ENCODE measurements around the gene TARP.
"Not testable (repeated sequence)": the region's sequence is repeated elsewhere in the genome, so short reads cannot be mapped to it uniquely, and the experiment has no call there.

Gene TARP

GRCh38 chr7:38248069-38248567 lies 25.3 kb downstream of the TARP start:
- Histone ChIP-seq H3K9ac (ENCODE audit: low read length) (no peak overlapping the region), H3K4me1 (ENCODE audit: control insufficient read depth, insufficient read depth, low read length) (no peaks in the 10 kb centered on the region), H3K9me3 (ENCODE audit: control insufficient read depth, low read length) (no peaks in the 10 kb centered on the region), H3K27me3 (ENCODE audit: control insufficient read depth, insufficient read depth, low read length) (no peaks in the 10 kb centered on the region), H3K36me3 (ENCODE audit: control insufficient read depth, insufficient read depth, low read length) (no peaks in the 10 kb centered on the region), H3K4me3 (ENCODE audit: low read length) (no peak overlapping the region)

GRCh38 chr7:38245409-38245977 lies 27.9 kb downstream of the TARP start:
- Histone ChIP-seq H3K4me3 (ENCODE audit: low read length) (no peak overlapping the region), H3K36me3 (ENCODE audit: control insufficient read depth, insufficient read depth, low read length) (no peaks in the 10 kb centered on the region)

GRCh38 chr7:38244516-38244915 lies 28.9 kb downstream of the TARP start:
- Histone ChIP-seq H3K4me3 (ENCODE audit: low read length) (no peak overlapping the region), H3K4me1 (ENCODE audit: control insufficient read depth, insufficient read depth, low read length) (no peaks in the 10 kb centered on the region), H3K9ac (ENCODE audit: low read length) (no peak overlapping the region), H3K36me3 (ENCODE audit: control insufficient read depth, insufficient read depth, low read length) (no peaks in the 10 kb centered on the region), H3K27me3 (ENCODE audit: control insufficient read depth, insufficient read depth, low read length) (no peaks in the 10 kb centered on the region), H3K9me3 (ENCODE audit: control insufficient read depth, low read length) (no peaks in the 10 kb centered on the region)

More at GRCh38 chr7:38245409-38245977, 27.9 kb downstream of the TARP start:
- Histone ChIP-seq H3K4me1 (ENCODE audit: control insufficient read depth, insufficient read depth, low read length) (no peaks in the 10 kb centered on the region), H3K9me3 (ENCODE audit: control insufficient read depth, low read length) (no peaks in the 10 kb centered on the region), H3K9ac (ENCODE audit: low read length) (no peak overlapping the region), H3K27me3 (ENCODE audit: control insufficient read depth, insufficient read depth, low read length) (no peaks in the 10 kb centered on the region)

GRCh38 chr7:38243345-38243744 lies 30.1 kb downstream of the TARP start:
- H3K4me1 ChIP-seq (ENCODE audit: control insufficient read depth, insufficient read depth, low read length); H3K4me3 ChIP-seq (ENCODE audit: low read length); H3K9ac ChIP-seq (ENCODE audit: low read length); H3K9me3 ChIP-seq (ENCODE audit: control insufficient read depth, low read length); H3K27me3 ChIP-seq (ENCODE audit: control insufficient read depth, insufficient read depth, low read length); H3K36me3 ChIP-seq (ENCODE audit: control insufficient read depth, insufficient read depth, low read length): not testable (repeated sequence)

- Histone ChIP-seq H3K27me3 (ENCODE audit: control insufficient read depth, insufficient read depth, low read length) (no peaks in the 10 kb centered on the region), H3K9ac (ENCODE audit: low read length) (no peak overlapping the region), H3K9me3 (ENCODE audit: control insufficient read depth, low read length) (no peaks in the 10 kb centered on the region), H3K36me3 (ENCODE audit: control insufficient read depth, insufficient read depth, low read length) (no peaks in the 10 kb centered on the region), H3K4me3 (ENCODE audit: low read length) (no peak overlapping the region), H3K4me1 (ENCODE audit: control insufficient read depth, insufficient read depth, low read length) (no peaks in the 10 kb centered on the region)
Observed at GRCh38 chr7:38242814-38243213, 30.6 kb downstream of the TARP start.

- no peak overlapping the region for H3K9ac ChIP-seq (ENCODE audit: low read length)
- no peaks in the 10 kb centered on the region for H3K36me3 ChIP-seq (ENCODE audit: control insufficient read depth, insufficient read depth, low read length)
- H3K4me1 ChIP-seq (ENCODE audit: control insufficient read depth, insufficient read depth, low read length): no peaks in the 10 kb centered on the region
- H3K9me3 ChIP-seq (ENCODE audit: control insufficient read depth, low read length): no peaks in the 10 kb centered on the region
- no peaks in the 10 kb centered on the region for H3K27me3 ChIP-seq (ENCODE audit: control insufficient read depth, insufficient read depth, low read length)
- no peak overlapping the region for H3K4me3 ChIP-seq (ENCODE audit: low read length)
Observed at GRCh38 chr7:38241071-38241470, 32.4 kb downstream of the TARP start.

GRCh38 chr7:38239129-38239528 lies 34.3 kb downstream of the TARP start:
- not testable (repeated sequence) for H3K9me3 ChIP-seq (ENCODE audit: control insufficient read depth, low read length); H3K9ac ChIP-seq (ENCODE audit: low read length); H3K4me1 ChIP-seq (ENCODE audit: control insufficient read depth, insufficient read depth, low read length); H3K36me3 ChIP-seq (ENCODE audit: control insufficient read depth, insufficient read depth, low read length); H3K27me3 ChIP-seq (ENCODE audit: control insufficient read depth, insufficient read depth, low read length); H3K4me3 ChIP-seq (ENCODE audit: low read length)

GRCh38 chr7:38235606-38236005 lies 37.8 kb downstream of the TARP start:
- H3K36me3 ChIP-seq (ENCODE audit: control insufficient read depth, insufficient read depth, low read length): no peaks in the 10 kb centered on the region
- no peak overlapping the region for H3K4me3 ChIP-seq (ENCODE audit: low read length)
- no peaks in the 10 kb centered on the region for H3K9me3 ChIP-seq (ENCODE audit: control insufficient read depth, low read length)
- no peaks in the 10 kb centered on the region for H3K4me1 ChIP-seq (ENCODE audit: control insufficient read depth, insufficient read depth, low read length)
- H3K9ac ChIP-seq (ENCODE audit: low read length): no peak overlapping the region
- no peaks in the 10 kb centered on the region for H3K27me3 ChIP-seq (ENCODE audit: control insufficient read depth, insufficient read depth, low read length)

- H3K9me3 ChIP-seq (ENCODE audit: control insufficient read depth, low read length); H3K9ac ChIP-seq (ENCODE audit: low read length); H3K4me1 ChIP-seq (ENCODE audit: control insufficient read depth, insufficient read depth, low read length); H3K4me3 ChIP-seq (ENCODE audit: low read length); H3K27me3 ChIP-seq (ENCODE audit: control insufficient read depth, insufficient read depth, low read length); H3K36me3 ChIP-seq (ENCODE audit: control insufficient read depth, insufficient read depth, low read length): not testable (repeated sequence)
Observed at GRCh38 chr7:38234759-38235158, 38.7 kb downstream of the TARP start.

GRCh38 chr7:38232502-38233366 lies 40.7 kb downstream of the TARP start:
- no peaks in the 10 kb centered on the region for H3K36me3 ChIP-seq (ENCODE audit: control insufficient read depth, insufficient read depth, low read length)
- no peaks in the 10 kb centered on the region for H3K4me1 ChIP-seq (ENCODE audit: control insufficient read depth, insufficient read depth, low read length)
- no peak overlapping the region for H3K9ac ChIP-seq (ENCODE audit: low read length)
- no peaks in the 10 kb centered on the region for H3K27me3 ChIP-seq (ENCODE audit: control insufficient read depth, insufficient read depth, low read length)
- no peak overlapping the region for H3K4me3 ChIP-seq (ENCODE audit: low read length)
- no peaks in the 10 kb centered on the region for H3K9me3 ChIP-seq (ENCODE audit: control insufficient read depth, low read length)

GRCh38 chr7:38229884-38230642 lies 43.4 kb downstream of the TARP start:
- no peaks in the 10 kb centered on the region for H3K4me1 ChIP-seq (ENCODE audit: control insufficient read depth, insufficient read depth, low read length)
- H3K9ac ChIP-seq (ENCODE audit: low read length): no peak overlapping the region
- no peaks in the 10 kb centered on the region for H3K36me3 ChIP-seq (ENCODE audit: control insufficient read depth, insufficient read depth, low read length)
- no peaks in the 10 kb centered on the region for H3K9me3 ChIP-seq (ENCODE audit: control insufficient read depth, low read length)
- no peaks in the 10 kb centered on the region for H3K27me3 ChIP-seq (ENCODE audit: control insufficient read depth, insufficient read depth, low read length)
- no peak overlapping the region for H3K4me3 ChIP-seq (ENCODE audit: low read length)

- Histone ChIP-seq H3K4me1 (ENCODE audit: control insufficient read depth, insufficient read depth, low read length) (no peaks in the 10 kb centered on the region), H3K4me3 (ENCODE audit: low read length) (no peak overlapping the region), H3K9me3 (ENCODE audit: control insufficient read depth, low read length) (no peaks in the 10 kb centered on the region), H3K36me3 (ENCODE audit: control insufficient read depth, insufficient read depth, low read length) (no peaks in the 10 kb centered on the region), H3K27me3 (ENCODE audit: control insufficient read depth, insufficient read depth, low read length) (no peaks in the 10 kb centered on the region), H3K9ac (ENCODE audit: low read length) (no peak overlapping the region)
Observed at GRCh38 chr7:38229386-38229785, 44.0 kb downstream of the TARP start.

Measured in mucosa of stomach (tissue), 1 donor.